Measurements from ENCODE around the gene UFC1.

- TF ChIP-seq PATZ1 (CRISPR knock-in tag; IDR thresholded peaks at IDR 0.05; ENCODE audit: borderline replicate concordance) (no peak), ZC3H10 (CRISPR knock-in tag; IDR thresholded peaks at IDR 0.05) (no peak), CSDC2 (CRISPR knock-in tag; IDR thresholded peaks at IDR 0.05) (no peak), GLIS3 (CRISPR knock-in tag; IDR thresholded peaks at IDR 0.05) (no peak), ZFP30 (CRISPR knock-in tag; IDR thresholded peaks at IDR 0.05) (no peak), ZNF70 (CRISPR knock-in tag; IDR thresholded peaks at IDR 0.05) (no peak), ZFP3 (CRISPR knock-in tag; IDR thresholded peaks at IDR 0.05) (no peak)
- TF ChIP-seq, protein P1, sequence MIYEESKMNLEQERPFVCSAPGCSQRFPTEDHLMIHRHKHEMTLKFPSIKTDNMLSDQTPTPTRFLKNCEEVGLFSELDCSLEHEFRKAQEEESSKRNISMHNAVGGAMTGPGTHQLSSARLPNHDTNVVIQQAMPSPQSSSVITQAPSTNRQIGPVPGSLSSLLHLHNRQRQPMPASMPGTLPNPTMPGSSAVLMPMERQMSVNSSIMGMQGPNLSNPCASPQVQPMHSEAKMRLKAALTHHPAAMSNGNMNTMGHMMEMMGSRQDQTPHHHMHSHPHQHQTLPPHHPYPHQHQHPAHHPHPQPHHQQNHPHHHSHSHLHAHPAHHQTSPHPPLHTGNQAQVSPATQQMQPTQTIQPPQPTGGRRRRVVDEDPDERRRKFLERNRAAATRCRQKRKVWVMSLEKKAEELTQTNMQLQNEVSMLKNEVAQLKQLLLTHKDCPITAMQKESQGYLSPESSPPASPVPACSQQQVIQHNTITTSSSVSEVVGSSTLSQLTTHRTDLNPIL (CRISPR knock-in tag; IDR thresholded peaks at IDR 0.05; ENCODE audit: low read depth) = no peak
Measured at GRCh38 chr1:161162806-161163205, 9.0 kb downstream of the UFC1 start.
